Psoas muscle (tissue), 8 donors: ENCODE measurements around the gene RIMS3. TPM values are rescaled to one million over a fixed set of nuclear protein-coding genes. Genes with fewer than 3 reads are reported as not detected.

Experiments
- ATAC-seq, 4 donors: fragments of 200-7000 bp; cut with Tn5 transposase; one replicate each; pipeline ENCODE4 v1.9.1; 2020; ENCODE audit warnings: moderate library complexity in 3 of 4, mild to moderate bottlenecking in 2 of 4
- DNase-seq, 2 donors: peaks; one replicate each; pipeline ENCODE4 v3.0.0-alpha.2; 2020
- H3K27ac ChIP-seq: fragments of 200-600 bp; one replicate; pipeline ENCODE4 v1.8.0; 2022
- H3K27me3 ChIP-seq, 3 donors: fragments of 200-600 bp in 1 of 3; one replicate each; pipeline versions ENCODE4 v1.6.1 to v1.8.0; 2013 to 2022; ENCODE audit warnings: low read length in 2 of 3, mild to moderate bottlenecking in 2 of 3, moderate library complexity in 1 of 3; ENCODE audit not compliant: insufficient read depth in 3 of 3
- H3K36me3 ChIP-seq, 2 donors: fragments of 200-600 bp in 1 of 2; one replicate each; pipeline versions ENCODE4 v1.6.1 to v1.8.0; 2013 to 2022; ENCODE audit warnings: low read depth in 1 of 2, mild to moderate bottlenecking in 1 of 2, moderate library complexity in 1 of 2; ENCODE audit not compliant: insufficient read depth in 1 of 2
- H3K4me1 ChIP-seq: fragments of 200-600 bp; one replicate; pipeline ENCODE4 v1.8.0; 2022
- H3K4me3 ChIP-seq: fragments of 200-600 bp; one replicate; pipeline ENCODE4 v1.8.0; 2022; ENCODE audit warnings: mild to moderate bottlenecking
- H3K9me3 ChIP-seq: fragments of 200-600 bp; one replicate; pipeline ENCODE4 v1.8.0; 2022
- WGBS, 3 donors: extraction: QIAGEN DNeasy Blood & Tissue Kit; methylation state at CpG; one replicate each; pipeline versions ENCODE4 v1.1.6 to v1.1.7; 2013; 5-methylcytosine and 5-hydroxymethylcytosine counted together
- intact Hi-C, 2 donors: fragments of 100-400 bp; cut with DNase I; formaldehyde crosslinking; loops; one replicate each; pipeline versions ENCODE4 v1.11.0 to v1.14.2; 2022
- polyA plus RNA-seq, 3 donors: library from polyadenylated mRNA; stranded (reverse); fragments of 200-250 nt; gene quantifications; one replicate each; pipeline ENCODE4 v1.2.3, GENCODE V29; 2013
- total RNA-seq, 4 donors: library from RNA; stranded (reverse); fragmentation: NEBNext Ultra II Directional in 2 of 4; extraction: Animal tissue kit (Norgen Biotek cat#: 25700) in 2 of 4; gene quantifications; one replicate each; pipeline versions ENCODE4 v1.2.1 to v1.2.4, GENCODE V29; 2021 to 2023
- TF ChIP-seq, protein P1 (sequence below): fragments of 200-600 bp; IDR thresholded peaks from one replicate; pipeline ENCODE4 v1.8.0; 2022; ENCODE audit warnings: antibody characterized with exemption
- donor health status: healthy with polysubstance abuse.
- donor health status: DM: no; HTN: no; CAD: no; lungs with moderate emphysema.
- donor health status: Bipolar disorder and iron deficiency.
- donor health status: healthy.
- donor health status: DM: yes; HTN: yes; CAD: no.
- donor health status: DM: no; HTN: no; CAD: no.
- donor health status: DM: no; HTN: no; CAD: no.
- donor health status: DM: yes; HTN: yes; CAD: no.

The RIMS3 gene
- total and polyA plus RNA-seq, 7 donors, result 0.07 to 0.42 (median 0.31) TPM

DNA sequence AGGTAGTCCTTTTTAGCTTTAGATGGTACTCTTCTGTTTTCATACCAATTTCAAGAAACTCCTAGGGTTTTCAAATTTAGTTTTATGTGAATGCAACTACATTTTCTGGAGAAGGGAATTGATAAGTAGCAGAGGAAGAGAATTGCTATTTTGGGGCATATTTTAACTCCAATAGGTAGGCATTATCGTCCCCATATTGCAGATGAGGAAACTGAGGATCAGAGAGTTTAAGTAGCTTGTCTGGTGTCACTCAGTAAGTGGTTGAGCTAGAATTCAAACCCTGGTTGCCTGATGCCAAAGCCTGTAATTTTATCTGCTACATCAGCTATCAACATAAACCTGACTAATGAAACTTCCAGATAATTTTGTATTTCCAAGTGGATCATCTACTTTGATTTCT lies 27.9 kb upstream of the RIMS3 start:
- no peak overlapping the region for H3K4me3 ChIP-seq
- DNase-seq (no peak), ATAC-seq (no peak)
- 90 to 100% (median 96%) methylated on average over 1 of the region's 1 CpG for WGBS, 3 donors
- no peak overlapping the region for H3K27ac ChIP-seq
- H3K4me1 ChIP-seq, result peaks cover 29% of the 10 kb centered on the region
- H3K36me3 ChIP-seq, result no peaks in the 10 kb centered on the region
- TF ChIP-seq, protein P1, sequence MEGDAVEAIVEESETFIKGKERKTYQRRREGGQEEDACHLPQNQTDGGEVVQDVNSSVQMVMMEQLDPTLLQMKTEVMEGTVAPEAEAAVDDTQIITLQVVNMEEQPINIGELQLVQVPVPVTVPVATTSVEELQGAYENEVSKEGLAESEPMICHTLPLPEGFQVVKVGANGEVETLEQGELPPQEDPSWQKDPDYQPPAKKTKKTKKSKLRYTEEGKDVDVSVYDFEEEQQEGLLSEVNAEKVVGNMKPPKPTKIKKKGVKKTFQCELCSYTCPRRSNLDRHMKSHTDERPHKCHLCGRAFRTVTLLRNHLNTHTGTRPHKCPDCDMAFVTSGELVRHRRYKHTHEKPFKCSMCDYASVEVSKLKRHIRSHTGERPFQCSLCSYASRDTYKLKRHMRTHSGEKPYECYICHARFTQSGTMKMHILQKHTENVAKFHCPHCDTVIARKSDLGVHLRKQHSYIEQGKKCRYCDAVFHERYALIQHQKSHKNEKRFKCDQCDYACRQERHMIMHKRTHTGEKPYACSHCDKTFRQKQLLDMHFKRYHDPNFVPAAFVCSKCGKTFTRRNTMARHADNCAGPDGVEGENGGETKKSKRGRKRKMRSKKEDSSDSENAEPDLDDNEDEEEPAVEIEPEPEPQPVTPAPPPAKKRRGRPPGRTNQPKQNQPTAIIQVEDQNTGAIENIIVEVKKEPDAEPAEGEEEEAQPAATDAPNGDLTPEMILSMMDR, result no peak
- H3K27me3 ChIP-seq, result no peaks in the 10 kb centered on the region
- intact Hi-C loops, result loop anchor here in 1 of 2 donors (2.0 kb wide), 1 partner anchor 15 kb away; no protein-coding TSS in a partner anchor
- H3K9me3 ChIP-seq, result no peaks in the 10 kb centered on the region

DNA sequence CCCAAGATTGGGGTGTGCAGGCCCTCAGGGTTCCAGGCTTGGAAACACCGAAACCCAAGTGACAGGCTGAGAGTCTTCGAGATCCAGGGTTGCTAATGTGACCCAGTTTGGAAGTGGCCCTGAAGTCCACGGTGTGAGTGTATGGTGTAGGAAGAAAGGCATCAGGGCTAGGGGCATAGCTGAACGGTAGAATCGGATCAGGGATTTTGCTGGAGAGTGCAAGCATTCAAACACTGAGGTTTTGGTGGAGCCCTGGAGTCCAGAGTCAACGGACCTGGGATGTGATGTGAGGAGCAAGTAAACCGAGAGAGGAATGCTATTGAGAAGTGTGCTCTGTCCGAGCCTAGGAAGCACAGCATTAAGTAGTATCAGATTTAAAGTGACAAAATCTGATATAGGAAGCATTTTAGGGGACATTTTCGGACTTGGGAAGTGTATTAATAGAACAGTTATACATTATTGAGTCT lies 27.0 kb upstream of the RIMS3 start:
- Histone ChIP-seq H3K27me3 (no peaks in the 10 kb centered on the region), H3K4me1 (peaks cover 23% of the 10 kb centered on the region), H3K36me3 (no peaks in the 10 kb centered on the region), H3K27ac (peak overlapping the region; percentile 93), H3K4me3 (peak overlapping the region; percentile 68), H3K9me3 (no peaks in the 10 kb centered on the region)
- TF ChIP-seq, protein P1, result no peak
- WGBS, 3 donors, result 1 to 4% (median 3%) methylated on average over 9 of the region's 9 CpGs
- intact Hi-C loops, result loop anchor here in 1 of 2 donors (2.0 kb wide), 1 partner anchor 16 kb away; no protein-coding TSS in a partner anchor
- DNase-seq (no peak), ATAC-seq (peak in 2 of 4 donors; percentile 4 to 6)

DNA sequence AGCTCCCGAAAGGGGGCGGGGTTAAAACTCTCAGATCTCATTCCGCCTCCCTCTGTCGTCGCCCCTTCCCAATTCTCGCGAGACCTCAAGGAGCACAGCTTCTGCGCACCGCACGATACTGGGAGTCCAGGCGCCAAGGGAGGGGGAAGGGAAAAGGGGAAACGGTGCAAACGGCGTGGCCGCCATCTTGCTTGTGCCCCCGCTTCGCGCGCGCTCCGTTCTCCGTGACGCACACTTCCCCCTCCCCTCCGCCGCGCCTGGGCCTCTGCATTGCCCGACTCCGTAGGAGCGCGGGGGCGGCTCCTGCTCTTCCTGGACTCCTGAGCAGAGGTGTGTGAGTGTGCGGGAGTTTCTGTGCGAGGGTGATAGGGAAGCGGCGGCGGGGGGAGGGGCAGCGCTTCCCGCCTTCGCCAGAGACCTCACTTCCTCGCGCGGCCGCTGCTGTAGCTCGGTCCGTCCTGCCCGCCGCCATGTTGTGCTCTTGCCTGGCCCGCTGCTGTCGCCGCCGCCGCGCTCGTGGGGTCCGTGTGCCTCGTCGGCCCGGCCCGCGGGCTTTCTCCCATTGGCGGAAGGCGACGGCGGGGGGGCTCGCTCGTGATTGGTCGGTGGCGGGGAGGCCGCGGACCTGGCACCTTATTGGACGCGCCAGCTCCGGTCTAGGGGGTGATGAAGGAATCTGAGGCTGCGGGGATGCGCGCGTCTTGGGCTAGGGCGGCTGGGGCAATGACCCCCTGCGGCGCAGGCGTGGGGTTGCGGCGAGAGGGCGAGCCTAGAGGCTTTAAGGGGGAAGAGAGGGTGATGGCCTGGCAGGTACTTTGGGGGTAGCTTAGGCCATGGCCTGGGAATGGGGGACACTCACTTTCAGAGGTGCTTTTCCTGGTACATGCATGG lies 26.3 kb upstream of the RIMS3 start, which contains the start of gene NFYC:
Gene NFYC, plus strand, starts transcription at position 167 of the 891 bp plus-strand sequence. CDS start 47,140 bp downstream, outside the sequence.
- DNase-seq, result peak; percentile 97
- no peaks in the 10 kb centered on the region for H3K27me3 ChIP-seq
- WGBS, 3 donors, result 0 to 1% (median 0%) methylated on average over 62 to 84 of the region's 84 CpGs
- intact Hi-C loops, result loop anchor here in 1 of 2 donors (2.0 kb wide), 1 partner anchor 17 kb away; no protein-coding TSS in a partner anchor
- H3K9me3 ChIP-seq, result no peaks in the 10 kb centered on the region
- H3K4me3 ChIP-seq, result peak within 1 kb of the TSS; percentile 68
- peaks cover 19% of the 10 kb centered on the region for H3K4me1 ChIP-seq
- peak; percentile 95 to 97 (median 96) for ATAC-seq
- H3K27ac ChIP-seq, result peak within 1 kb of the TSS; percentile 93
- TF ChIP-seq, protein P1, result no peak
- no peaks in the 10 kb centered on the region for H3K36me3 ChIP-seq

DNA sequence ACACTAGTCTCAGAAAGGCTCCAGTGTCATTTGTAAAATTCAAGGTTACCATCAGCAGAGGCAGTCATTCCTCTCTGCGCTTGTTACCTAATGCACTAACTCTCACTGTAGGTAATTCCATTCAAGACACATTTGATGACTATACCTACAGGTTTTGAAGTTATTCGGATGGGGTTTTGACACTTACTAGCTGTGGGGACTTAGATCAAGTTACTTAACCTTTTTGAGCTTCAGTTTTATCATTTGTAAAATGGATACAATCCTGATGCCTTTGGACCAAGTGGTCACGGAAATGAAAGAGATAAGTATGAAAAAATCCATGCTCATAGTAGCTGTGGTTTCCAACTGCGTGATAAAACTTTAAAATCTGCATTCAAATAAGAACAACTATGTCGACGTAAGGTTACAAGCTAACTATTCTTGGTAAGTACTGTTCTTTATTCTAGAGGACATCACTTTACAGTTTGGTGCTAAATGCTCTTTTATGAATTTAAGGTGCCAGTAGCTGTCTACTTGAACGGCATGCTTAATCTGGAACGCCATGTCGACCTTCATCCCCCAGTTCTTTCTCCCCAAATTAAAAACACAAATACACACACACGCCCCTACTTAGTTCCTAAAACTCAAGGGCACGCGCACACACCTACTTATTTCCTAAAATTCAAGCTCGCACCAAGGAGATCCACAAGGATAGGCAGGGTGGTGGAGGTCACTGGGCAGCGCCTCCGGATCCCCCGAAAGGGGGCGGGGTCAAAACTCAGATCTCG lies 25.5 kb upstream of the RIMS3 start:
- no peak for ATAC-seq

More for the DNA sequence above, 25.5 kb upstream of the RIMS3 start:
- WGBS, 3 donors, result 19 to 22% (median 21%) methylated on average over 18 of the region's 18 CpGs
- Histone ChIP-seq H3K27me3 (no peaks in the 10 kb centered on the region), H3K27ac (peak overlapping the region; percentile 93), H3K4me1 (peaks cover 19% of the 10 kb centered on the region), H3K4me3 (peak overlapping the region; percentile 68), H3K36me3 (no peaks in the 10 kb centered on the region), H3K9me3 (no peaks in the 10 kb centered on the region)
- TF ChIP-seq, protein P1, result no peak
- intact Hi-C loops, result no loop called here
- DNase-seq, result no peak
